ENCODE data around the gene MRGPRG.

MRGPRG gene

DNA sequence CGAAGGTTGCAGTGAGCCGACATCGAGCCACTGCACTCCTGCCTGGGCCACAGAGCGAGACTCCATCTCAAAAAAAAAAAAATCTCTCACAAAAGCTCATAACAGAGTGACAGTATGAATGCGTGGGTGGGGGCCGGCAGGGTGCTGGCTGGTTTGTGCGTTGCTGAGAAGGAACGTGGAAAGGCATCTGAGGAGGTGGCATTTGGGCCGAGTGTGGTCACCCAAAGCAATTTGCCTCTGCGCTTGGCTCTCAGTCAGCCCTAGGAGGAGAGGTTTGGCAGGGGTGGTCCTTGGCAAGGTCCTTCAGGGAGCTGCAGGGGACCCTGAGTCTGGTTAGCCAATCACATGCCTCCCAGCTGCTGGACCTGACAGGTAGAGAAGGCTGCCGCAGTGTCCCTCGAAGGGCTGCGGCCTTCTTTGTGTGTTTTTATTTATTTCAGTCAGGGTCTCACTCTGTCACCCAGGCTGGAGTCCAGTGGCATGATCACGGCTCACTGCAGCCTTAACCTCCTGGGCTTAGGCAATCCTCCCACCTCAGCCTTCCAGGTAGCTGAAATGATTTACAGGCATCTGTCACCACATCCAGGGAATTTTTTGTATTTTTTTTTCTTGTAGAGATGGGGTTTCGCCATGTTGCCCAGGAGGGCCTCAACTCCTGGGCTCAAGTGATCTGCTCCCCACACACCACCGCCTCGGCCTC is 30.0 kb downstream of the MRGPRG start:
- H3K36me3 Mint-ChIP-seq, result no peaks in the 10 kb centered on the region
- H3K4me1 Mint-ChIP-seq, result no peaks in the 10 kb centered on the region
- no peak overlapping the region for H3K4me3 Mint-ChIP-seq
- no peak overlapping the region for H3K27ac Mint-ChIP-seq
- no peak for DNase-seq
- no peaks in the 10 kb centered on the region for H3K9me3 Mint-ChIP-seq
- peaks cover 0 to 5% of the 10 kb centered on the region in 2 donors for H3K27me3 Mint-ChIP-seq
- ATAC-seq (replicated peaks), result no peak

DNA sequence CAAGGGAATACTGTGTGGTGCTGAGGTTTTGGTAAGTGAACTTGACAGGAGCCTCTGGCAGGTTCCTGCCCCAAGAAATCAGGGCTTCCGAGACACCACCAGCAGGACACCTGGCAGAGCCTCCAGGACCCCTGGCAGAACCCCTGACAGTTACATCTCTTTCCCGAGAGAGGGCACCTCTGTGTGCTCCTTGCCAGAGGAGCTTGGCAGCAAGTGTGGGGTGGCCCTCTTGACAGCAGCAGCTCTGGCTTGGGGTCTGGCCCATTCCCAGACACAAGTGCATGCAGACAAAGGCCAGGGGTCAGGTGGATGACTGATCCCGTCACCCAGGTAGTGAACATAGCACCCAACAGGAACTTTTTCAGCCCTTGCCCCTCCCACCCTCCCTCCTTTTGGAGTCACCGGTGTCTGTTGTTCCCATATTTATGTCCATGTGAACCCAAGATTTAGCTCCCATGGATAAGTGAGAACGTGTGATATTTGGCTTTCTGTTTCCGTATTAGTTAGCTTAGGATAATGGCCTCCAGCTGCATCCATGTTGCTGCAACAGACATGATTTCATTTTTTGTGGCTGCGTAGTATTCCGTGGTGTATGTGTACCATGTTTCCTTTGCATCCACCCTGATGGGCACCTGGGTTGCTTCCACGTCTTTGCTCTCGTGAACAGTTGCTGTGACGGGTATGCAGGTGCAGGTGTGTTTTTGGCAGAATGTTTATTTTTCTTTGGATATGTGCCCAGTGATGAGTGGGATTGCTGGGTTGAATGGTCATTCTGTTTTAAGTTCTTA is 32.3 kb downstream of the MRGPRG start:
- no peak for ATAC-seq (replicated peaks)
- Mint-ChIP-seq H3K27ac (no peak overlapping the region), H3K4me1 (no peaks in the 10 kb centered on the region), H3K9me3 (peaks cover 0 to 2% of the 10 kb centered on the region in 2 donors), H3K4me3 (no peak overlapping the region), H3K27me3 (peaks cover 0 to 5% of the 10 kb centered on the region in 2 donors), H3K36me3 (peaks cover 0 to 1% of the 10 kb centered on the region in 2 donors)
- DNase-seq, result no peak

DNA sequence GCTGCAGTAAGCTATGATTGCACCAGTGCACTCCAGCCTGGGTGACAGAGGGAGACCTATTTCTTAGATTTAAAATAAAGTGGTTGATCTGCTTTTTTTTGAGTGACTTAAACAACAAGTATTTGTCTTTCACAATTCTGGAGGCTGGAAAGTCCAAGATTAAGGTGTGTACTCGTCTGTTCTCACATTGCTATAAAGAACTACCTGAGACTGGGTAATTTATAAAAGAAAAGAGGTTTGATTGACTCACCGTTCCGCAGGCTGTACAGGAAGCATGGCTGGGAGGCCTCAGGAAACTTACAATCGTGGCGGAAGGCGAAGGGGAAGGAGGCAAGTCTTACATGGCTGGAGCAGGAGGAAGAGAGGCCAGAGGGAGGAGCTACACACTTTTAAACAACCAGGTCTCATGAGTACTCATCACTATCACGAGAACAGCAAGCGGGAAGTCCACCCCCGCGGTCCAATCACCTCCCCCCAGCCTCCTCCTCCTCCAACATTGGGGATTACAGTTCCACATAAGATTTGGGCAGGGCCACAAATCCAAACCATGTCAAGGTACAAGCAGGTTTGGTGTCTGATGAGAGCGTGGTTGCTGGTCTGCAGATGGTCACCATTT is 33.8 kb downstream of the MRGPRG start:
- no peaks in the 10 kb centered on the region for H3K4me1 Mint-ChIP-seq
- H3K27ac Mint-ChIP-seq, result no peak overlapping the region
- peaks cover 0 to 5% of the 10 kb centered on the region in 2 donors for H3K27me3 Mint-ChIP-seq
- H3K9me3 Mint-ChIP-seq, result peaks cover 2 to 4% of the 10 kb centered on the region in 2 donors
- DNase-seq, result no peak
- ATAC-seq (replicated peaks), result no peak
- no peak overlapping the region for H3K4me3 Mint-ChIP-seq
- H3K36me3 Mint-ChIP-seq, result peaks cover 0 to 1% of the 10 kb centered on the region in 2 donors

DNA sequence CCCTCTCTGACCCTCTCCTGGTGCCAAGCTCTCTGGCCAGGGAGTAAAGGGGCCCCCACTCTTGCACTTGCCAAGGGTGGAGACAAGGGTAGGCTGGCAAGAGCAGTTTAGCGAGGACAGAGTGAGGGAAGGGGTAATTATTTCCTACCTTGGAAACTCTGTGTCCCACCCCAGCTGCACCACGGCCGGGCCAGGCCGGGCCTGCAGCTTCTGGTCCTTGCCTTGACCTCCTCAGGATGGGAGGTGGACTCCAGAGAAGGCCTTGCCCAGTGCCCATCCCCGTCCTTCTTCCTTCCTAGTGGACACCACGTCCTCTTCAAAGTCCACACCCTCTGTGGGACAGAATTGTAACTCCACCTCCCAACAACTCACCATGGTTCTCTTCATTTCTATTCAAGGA is 35.1 kb downstream of the MRGPRG start:
- peaks cover 0 to 5% of the 10 kb centered on the region in 2 donors for H3K27me3 Mint-ChIP-seq
- H3K4me1 Mint-ChIP-seq, result no peaks in the 10 kb centered on the region
- H3K4me3 Mint-ChIP-seq, result no peak overlapping the region
- peaks cover 2 to 4% of the 10 kb centered on the region in 2 donors for H3K9me3 Mint-ChIP-seq
- peaks cover 0 to 1% of the 10 kb centered on the region in 2 donors for H3K36me3 Mint-ChIP-seq
- DNase-seq, result no peak
- no peak overlapping the region for H3K27ac Mint-ChIP-seq
- no peak for ATAC-seq (replicated peaks)

DNA sequence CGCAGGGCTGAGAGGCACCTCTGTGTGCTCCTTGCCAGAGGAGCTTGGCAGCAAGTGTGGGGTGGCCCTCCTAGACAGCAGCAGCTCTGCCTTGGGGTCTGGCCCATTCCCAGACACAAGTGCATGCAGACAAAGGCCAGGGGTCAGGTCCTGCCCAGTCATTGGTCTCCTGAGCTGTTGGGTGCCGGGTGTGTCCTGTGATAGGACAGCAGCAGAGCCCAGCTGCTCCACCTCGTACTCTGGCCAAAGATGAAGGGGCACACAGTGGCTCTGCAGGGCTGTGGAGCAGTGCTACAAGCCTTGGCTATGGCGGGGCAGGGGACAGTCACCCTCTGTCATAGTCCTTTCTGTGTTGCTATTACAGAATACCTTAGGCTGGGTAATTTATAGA is 36.2 kb downstream of the MRGPRG start:
- H3K4me1 Mint-ChIP-seq, result no peaks in the 10 kb centered on the region
- H3K27me3 Mint-ChIP-seq, result peaks cover 0 to 2% of the 10 kb centered on the region in 2 donors
- no peak overlapping the region for H3K27ac Mint-ChIP-seq
- ATAC-seq (replicated peaks), result no peak
- no peak overlapping the region for H3K4me3 Mint-ChIP-seq
- H3K36me3 Mint-ChIP-seq, result peaks cover 0 to 1% of the 10 kb centered on the region in 2 donors
- H3K9me3 Mint-ChIP-seq, result peaks cover 2 to 4% of the 10 kb centered on the region in 2 donors
- no peak for DNase-seq

DNA sequence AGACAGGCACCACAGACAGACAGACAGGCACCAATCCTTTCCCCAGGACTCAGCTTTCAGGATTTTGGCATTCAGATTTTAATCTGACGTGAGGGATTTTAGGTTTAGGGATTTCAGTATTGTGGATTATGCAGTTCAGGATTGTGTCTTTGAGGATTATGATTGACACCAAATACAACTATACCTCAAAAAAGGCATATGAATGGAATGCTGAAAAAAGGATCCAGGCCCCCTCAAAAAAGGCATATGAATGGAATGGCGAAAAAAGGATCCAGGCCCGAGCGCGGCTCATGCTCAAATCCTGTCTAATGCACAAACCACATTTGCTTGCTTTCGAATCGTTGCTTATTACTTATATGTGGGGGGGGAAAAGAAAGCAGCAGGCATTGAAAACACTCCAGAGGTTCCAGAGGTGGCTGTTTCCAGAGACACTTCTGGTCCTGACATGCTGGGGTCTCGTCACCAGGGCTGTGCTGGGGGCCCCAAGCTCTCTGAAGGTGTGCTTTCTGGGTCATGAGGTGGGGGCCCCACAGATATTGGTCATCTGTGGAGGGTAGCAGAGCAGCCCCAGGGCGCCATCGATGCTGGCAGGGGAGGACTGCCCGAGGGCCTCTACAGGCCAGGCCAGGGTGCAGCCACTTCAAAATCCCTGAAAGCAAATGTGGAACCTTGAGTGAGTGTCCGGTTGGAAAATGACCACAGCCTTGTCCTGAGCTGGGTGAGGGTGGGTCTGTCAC is 36.7 kb downstream of the MRGPRG start:
- Mint-ChIP-seq H3K4me3 (no peak overlapping the region), H3K4me1 (no peaks in the 10 kb centered on the region), H3K27ac (no peak overlapping the region), H3K9me3 (peaks cover 2 to 4% of the 10 kb centered on the region in 2 donors), H3K36me3 (peaks cover 0 to 1% of the 10 kb centered on the region in 2 donors), H3K27me3 (no peaks in the 10 kb centered on the region)
- ATAC-seq (replicated peaks) (no peak), DNase-seq (no peak)

DNA sequence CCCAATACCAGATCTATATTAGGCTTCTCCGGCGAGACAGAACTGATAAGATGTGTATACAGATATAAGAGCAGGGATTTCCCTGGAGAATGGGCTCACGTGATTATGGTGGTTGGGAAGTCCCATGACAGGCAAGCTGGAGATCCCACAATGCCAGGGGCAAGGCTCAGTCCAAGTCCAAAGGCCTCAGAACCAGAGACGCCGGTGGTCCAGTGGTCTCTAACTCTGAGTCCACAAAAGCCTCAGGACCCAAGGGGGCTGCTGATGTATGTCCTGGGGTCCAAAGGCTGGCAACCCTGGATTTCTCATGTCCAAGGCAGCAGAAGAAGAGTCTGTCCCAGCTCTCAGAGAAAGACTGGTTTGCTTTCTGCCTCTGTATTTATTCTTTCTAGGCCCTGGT is 37.7 kb downstream of the MRGPRG start:
- ATAC-seq (replicated peaks) (no peak), DNase-seq (no peak)
- Mint-ChIP-seq H3K36me3 (peaks cover under 1 to 1% of the 10 kb centered on the region in 2 donors), H3K27me3 (peaks cover 0 to 3% of the 10 kb centered on the region in 2 donors), H3K4me3 (no peak overlapping the region), H3K9me3 (peaks cover 5 to 7% of the 10 kb centered on the region in 2 donors), H3K4me1 (no peaks in the 10 kb centered on the region), H3K27ac (no peak overlapping the region)

DNA sequence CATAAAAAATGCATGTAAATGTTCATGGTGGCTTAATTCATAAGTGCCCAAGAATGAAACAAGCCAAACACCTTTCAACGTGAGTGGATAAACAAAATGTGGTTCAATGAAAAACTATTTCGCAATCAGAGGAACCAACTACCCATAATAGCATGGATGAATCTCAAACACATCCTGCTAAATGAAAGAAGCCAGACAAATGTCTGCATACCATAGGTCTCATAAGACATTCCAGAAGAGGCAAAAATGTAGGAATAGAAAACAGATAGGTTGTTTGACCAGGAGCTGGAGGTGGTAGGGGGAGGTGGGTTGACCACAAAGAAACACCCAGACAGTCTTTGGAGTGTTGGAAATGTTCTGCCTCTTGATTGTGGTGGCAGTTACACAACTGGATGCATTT is 40.3 kb downstream of the MRGPRG start:
- Mint-ChIP-seq H3K27me3 (peaks cover 6 to 9% of the 10 kb centered on the region in 2 donors), H3K36me3 (peaks cover 1 to 7% of the 10 kb centered on the region in 2 donors), H3K4me3 (no peak overlapping the region), H3K27ac (no peak overlapping the region), H3K4me1 (no peaks in the 10 kb centered on the region), H3K9me3 (peaks cover 10 to 13% of the 10 kb centered on the region in 2 donors)
- ATAC-seq (replicated peaks) (no peak), DNase-seq (no peak)

DNA sequence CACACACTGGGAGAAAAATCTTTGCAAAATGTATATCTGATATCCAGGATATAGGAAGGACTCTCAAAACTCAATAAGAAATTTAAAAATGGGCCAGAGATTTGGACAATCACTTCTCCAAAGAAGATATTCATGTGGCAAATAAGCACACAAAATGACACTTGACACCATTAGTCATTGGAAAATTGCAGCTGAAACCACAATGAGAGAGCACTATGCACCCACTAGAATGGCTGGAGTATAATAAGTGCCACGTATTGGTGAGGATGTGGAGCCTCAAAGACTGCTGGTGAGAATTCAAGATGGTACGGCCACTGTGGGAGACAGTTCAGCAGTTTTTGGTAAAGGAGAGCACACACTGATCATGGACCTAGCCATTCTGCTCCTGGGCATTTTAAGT is 40.7 kb downstream of the MRGPRG start:
- Mint-ChIP-seq H3K4me3 (no peak overlapping the region), H3K36me3 (peaks cover 0 to 7% of the 10 kb centered on the region in 2 donors), H3K4me1 (no peaks in the 10 kb centered on the region), H3K27ac (no peak overlapping the region), H3K27me3 (peaks cover 6 to 9% of the 10 kb centered on the region in 2 donors), H3K9me3 (peaks cover 10 to 13% of the 10 kb centered on the region in 2 donors)
- ATAC-seq (replicated peaks) (no peak), DNase-seq (no peak)

DNA sequence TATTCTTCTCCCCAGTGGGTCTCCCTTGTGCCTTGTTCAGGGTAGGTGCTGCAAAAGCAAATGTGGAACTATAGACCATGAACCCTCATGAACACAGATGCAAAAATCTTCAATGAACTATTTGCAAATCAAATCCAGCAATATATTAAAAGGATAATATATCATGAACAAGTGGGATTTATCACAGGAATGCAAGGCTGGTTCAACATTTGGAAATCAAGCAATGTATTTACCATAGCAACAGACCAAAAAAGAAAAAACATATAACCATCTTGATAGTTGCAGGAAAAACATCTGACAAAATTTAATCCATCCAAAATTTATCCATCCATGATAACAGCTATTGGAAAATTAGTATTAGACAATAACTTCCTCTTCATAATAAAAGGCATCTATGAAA is 42.1 kb downstream of the MRGPRG start:
- H3K27me3 Mint-ChIP-seq, result peaks cover 6 to 9% of the 10 kb centered on the region in 2 donors
- no peak overlapping the region for H3K4me3 Mint-ChIP-seq
- DNase-seq, result no peak
- H3K27ac Mint-ChIP-seq, result no peak overlapping the region
- H3K9me3 Mint-ChIP-seq, result peaks cover 8 to 13% of the 10 kb centered on the region in 2 donors
- no peak for ATAC-seq (replicated peaks)
- no peaks in the 10 kb centered on the region for H3K4me1 Mint-ChIP-seq
- peaks cover 0 to 7% of the 10 kb centered on the region in 2 donors for H3K36me3 Mint-ChIP-seq

DNA sequence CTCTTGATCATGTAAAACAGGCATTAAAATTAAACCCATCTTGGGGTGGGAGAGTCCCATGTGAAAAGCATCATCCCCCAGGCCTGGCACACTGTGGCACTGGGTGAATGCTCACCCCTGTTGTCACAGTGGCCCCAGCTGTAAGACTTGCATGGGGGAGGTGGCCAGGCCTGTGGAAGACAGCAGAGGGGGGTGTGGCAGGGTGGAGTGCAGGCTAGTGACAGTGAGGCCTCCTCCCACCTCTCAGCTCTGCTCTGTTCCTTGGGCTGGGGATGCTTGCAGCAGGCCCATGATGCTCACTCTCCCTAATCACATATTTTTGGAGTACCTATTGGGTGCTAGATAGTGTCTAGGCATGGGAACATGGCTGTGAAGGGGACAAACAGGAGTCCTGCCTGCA is 43.4 kb downstream of the MRGPRG start:
- H3K36me3 Mint-ChIP-seq, result peaks cover 0 to 7% of the 10 kb centered on the region in 2 donors
- H3K27me3 Mint-ChIP-seq, result peaks cover 7 to 9% of the 10 kb centered on the region in 2 donors
- H3K4me1 Mint-ChIP-seq, result no peaks in the 10 kb centered on the region
- DNase-seq (no peak), ATAC-seq (replicated peaks) (no peak)
- H3K27ac Mint-ChIP-seq, result no peak overlapping the region
- no peak overlapping the region for H3K4me3 Mint-ChIP-seq
- peaks cover 8 to 13% of the 10 kb centered on the region in 2 donors for H3K9me3 Mint-ChIP-seq

DNA sequence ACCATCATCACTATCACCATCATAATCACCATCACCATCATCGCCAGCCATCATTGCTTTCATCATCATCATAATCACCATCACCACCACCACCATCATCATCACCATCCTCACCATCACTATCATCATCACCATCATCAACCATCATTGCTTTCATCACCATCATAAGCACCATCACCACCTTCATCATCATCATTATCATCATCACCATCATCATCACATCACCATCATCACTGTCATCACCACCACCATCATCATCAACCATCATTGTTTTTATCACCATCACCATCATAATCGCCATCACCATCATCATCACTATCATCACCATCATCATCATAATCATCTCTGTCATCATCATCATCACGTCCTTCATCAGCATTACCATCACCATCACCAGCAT is 44.2 kb downstream of the MRGPRG start:
- Mint-ChIP-seq H3K36me3 (peaks cover 0 to 7% of the 10 kb centered on the region in 2 donors), H3K27me3 (peaks cover 14 to 15% of the 10 kb centered on the region in 2 donors), H3K4me1 (peaks cover 3 to 7% of the 10 kb centered on the region in 2 donors), H3K4me3 (no peak overlapping the region), H3K27ac (no peak overlapping the region), H3K9me3 (peaks cover 8 to 9% of the 10 kb centered on the region in 2 donors)
- DNase-seq (no peak), ATAC-seq (replicated peaks) (no peak)

DNA sequence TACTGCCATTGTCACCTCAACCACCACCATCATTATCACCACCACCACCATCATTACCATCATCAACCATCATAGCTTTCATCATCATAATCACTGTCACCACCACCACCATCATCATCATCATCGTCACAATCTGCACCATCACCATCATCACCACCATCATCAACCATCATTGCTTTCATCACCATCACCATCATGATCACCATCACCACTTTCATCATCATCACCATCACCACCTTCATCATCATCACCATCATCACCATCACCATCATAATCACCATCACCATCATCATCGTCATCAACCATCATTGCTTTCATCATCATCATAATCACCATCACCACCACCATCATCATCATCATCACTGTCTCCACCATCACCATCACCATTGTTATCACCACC is 44.8 kb downstream of the MRGPRG start:
- ATAC-seq (replicated peaks), result no peak
- Mint-ChIP-seq H3K4me1 (peaks cover 9 to 13% of the 10 kb centered on the region in 2 donors), H3K36me3 (peaks cover 0 to 7% of the 10 kb centered on the region in 2 donors), H3K4me3 (no peak overlapping the region), H3K27ac (no peak overlapping the region), H3K27me3 (peaks cover 15 to 20% of the 10 kb centered on the region in 2 donors), H3K9me3 (peaks cover 8 to 9% of the 10 kb centered on the region in 2 donors)
- DNase-seq, result no peak

All from stimulated activated naive B cell treated with anti-CD40 and anti-IgM and Interleukin-4, amounts not matched to agents 10 μg/mL and 1 μg/mL and 100 μg/mL, for 72 hours (primary cell).